IPS-18a (cell line): Measurements from ENCODE around the gene TRAF7.
"Not testable (repeated sequence)": the region's sequence is repeated elsewhere in the genome, so short reads cannot be mapped to it uniquely, and the experiment has no call there.

Experiments used
- H3K27ac ChIP-seq: one replicate; pipeline ENCODE4 v1.5.1; 2013; ENCODE audit warnings: low read length
- H3K27me3 ChIP-seq: one replicate; pipeline ENCODE4 v1.6.1; 2013; ENCODE audit warnings: mild to moderate bottlenecking, low read length; ENCODE audit not compliant: control insufficient read depth, insufficient read depth
- H3K36me3 ChIP-seq: one replicate; pipeline ENCODE4 v1.6.1; 2013; ENCODE audit warnings: low read depth, low read length; ENCODE audit not compliant: control insufficient read depth
- H3K4me1 ChIP-seq: one replicate; pipeline ENCODE4 v1.6.1; 2013; ENCODE audit warnings: low read depth, low read length; ENCODE audit not compliant: control insufficient read depth
- H3K4me3 ChIP-seq: one replicate; pipeline ENCODE4 v1.5.1; 2013; ENCODE audit warnings: low read length
- H3K9ac ChIP-seq: one replicate; pipeline ENCODE4 v1.6.1; 2013; ENCODE audit warnings: mild to moderate bottlenecking, low read length, moderate library complexity
- H3K9me3 ChIP-seq: one replicate; pipeline ENCODE4 v1.6.1; 2013; ENCODE audit warnings: low read depth, low read length; ENCODE audit not compliant: control insufficient read depth

TRAF7 gene

DNA sequence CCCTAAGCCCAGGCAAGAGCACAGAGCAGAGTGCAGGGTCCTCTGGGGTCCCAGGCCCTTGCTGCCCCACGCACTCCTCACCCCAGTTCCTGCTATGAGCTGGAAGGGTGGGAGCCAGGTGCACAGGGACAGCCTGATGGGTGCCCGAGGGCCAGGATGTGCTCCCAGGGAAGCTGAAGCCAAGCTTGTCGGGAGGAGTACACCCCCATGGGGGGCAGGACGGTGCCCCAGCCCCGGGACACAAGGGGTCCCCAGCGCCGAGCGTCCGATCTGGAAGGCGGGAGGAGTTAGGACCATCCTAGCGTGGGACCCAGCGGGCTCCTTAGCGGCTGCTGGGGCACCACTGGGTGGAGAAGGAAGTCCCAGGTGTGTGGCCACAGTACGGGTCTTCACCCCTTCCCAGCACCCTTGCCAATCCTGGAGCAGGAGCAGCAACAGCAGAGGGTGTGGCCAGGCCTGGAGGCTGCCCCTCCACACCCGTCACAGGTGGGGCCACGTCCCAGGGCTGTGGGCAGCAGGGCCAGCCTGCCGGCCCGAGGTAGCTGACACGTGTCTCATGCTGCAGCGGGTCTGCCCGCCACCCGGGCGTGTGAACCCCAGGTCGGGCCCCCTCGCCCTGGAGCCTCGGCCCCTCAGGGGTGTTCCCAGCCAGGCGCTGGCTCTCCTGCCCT is 31.7 kb upstream of the TRAF7 start:
- H3K36me3 ChIP-seq, H3K4me1 ChIP-seq, H3K9me3 ChIP-seq, H3K4me3 ChIP-seq, H3K27ac ChIP-seq, H3K9ac ChIP-seq, H3K27me3 ChIP-seq: not testable (repeated sequence)

DNA sequence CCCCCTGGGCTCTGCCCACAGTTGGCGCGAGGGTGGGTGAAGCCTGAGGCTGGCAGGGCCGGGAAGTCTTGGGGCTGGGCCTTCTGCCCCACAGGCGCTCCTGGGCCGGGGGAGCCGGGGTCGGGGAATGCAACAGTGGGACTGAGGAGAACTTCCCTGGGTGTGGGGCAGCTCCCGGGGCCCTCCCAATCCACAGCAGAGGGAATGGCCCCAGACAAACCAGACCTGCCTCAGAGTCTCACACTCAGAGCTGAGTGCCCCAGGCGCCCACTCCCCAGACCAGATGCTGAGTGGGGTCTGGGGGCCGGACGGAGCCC is 31.2 kb upstream of the TRAF7 start:
- H3K9me3 ChIP-seq, H3K4me1 ChIP-seq, H3K27me3 ChIP-seq, H3K4me3 ChIP-seq, H3K27ac ChIP-seq, H3K36me3 ChIP-seq: not testable (repeated sequence)
- H3K9ac ChIP-seq, result peak overlapping the region; percentile 12

GRCh38 chr16:2124694-2125444 is 30.7 kb upstream of the TRAF7 start:
- H3K4me3 ChIP-seq, H3K4me1 ChIP-seq, H3K27me3 ChIP-seq, H3K9me3 ChIP-seq, H3K27ac ChIP-seq, H3K36me3 ChIP-seq: not testable (repeated sequence)
- peak overlapping the region; percentile 28 for H3K9ac ChIP-seq

DNA sequence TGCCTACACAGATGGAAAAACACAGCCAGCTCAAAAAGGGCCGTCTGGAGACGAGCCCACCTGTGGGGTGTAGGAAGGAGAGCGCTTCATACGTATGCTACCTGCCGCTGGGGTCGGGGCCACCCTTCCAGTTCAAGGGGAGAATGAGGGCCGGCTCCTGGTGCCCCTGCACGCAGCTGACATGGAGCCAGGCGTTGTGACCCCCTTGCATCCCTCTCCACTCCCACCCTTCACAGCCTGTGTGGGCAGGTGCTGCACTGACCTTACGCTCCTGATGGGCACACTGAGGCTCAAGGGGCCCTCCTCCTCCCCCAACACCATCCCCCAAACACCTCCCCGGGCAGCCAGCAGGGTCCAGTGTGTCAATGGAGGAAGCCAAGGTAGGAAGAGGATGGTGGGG is 30.0 kb upstream of the TRAF7 start:
- H3K27ac ChIP-seq, H3K36me3 ChIP-seq, H3K4me3 ChIP-seq, H3K4me1 ChIP-seq, H3K9me3 ChIP-seq, H3K27me3 ChIP-seq: not testable (repeated sequence)
- peak overlapping the region; percentile 28 for H3K9ac ChIP-seq

DNA sequence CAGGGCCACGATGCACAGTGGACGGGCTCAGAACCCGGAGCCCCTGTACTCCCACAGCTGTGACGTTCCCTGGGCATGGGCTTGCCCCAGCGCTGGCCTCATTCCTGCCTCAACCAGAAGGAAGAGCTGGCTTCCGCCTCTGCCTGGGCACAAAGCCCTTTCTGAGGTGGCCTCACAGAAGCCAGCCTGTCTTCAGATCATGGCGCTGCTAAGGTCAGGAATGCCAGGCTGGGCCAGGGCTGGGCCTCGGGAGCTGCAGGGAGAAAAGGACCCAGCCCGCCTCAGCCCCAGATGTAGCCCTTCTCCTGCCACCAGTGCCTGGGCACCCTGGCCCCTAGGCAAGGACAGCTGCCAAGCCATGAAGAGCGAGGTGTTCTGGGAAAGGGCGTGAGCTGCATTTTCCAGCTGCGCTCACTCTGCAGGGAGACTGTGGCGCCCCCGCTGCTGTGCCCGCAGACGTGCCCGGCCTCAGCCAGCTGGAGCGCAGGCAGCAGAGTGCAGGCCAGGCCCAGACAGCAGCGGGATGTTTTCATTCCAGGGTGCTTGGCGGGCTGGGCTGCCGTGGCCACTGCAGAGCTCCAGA is 29.3 kb upstream of the TRAF7 start:
- H3K27ac ChIP-seq, H3K9me3 ChIP-seq, H3K36me3 ChIP-seq, H3K27me3 ChIP-seq, H3K4me1 ChIP-seq, H3K4me3 ChIP-seq, H3K9ac ChIP-seq: not testable (repeated sequence)

- H3K9ac ChIP-seq, H3K9me3 ChIP-seq, H3K4me3 ChIP-seq, H3K4me1 ChIP-seq, H3K27me3 ChIP-seq, H3K36me3 ChIP-seq, H3K27ac ChIP-seq: not testable (repeated sequence)
These were observed 28.5 kb upstream of the TRAF7 start for GRCh38 chr16:2126928-2127556.

- H3K4me1 ChIP-seq, H3K27me3 ChIP-seq, H3K36me3 ChIP-seq, H3K9ac ChIP-seq, H3K27ac ChIP-seq, H3K9me3 ChIP-seq, H3K4me3 ChIP-seq: not testable (repeated sequence)
These were observed 27.8 kb upstream of the TRAF7 start for GRCh38 chr16:2127630-2128280.

GRCh38 chr16:2129251-2129650 is 26.3 kb upstream of the TRAF7 start:
- not testable (repeated sequence) for H3K27me3 ChIP-seq, H3K4me1 ChIP-seq, H3K4me3 ChIP-seq, H3K27ac ChIP-seq, H3K36me3 ChIP-seq, H3K9me3 ChIP-seq, H3K9ac ChIP-seq

DNA sequence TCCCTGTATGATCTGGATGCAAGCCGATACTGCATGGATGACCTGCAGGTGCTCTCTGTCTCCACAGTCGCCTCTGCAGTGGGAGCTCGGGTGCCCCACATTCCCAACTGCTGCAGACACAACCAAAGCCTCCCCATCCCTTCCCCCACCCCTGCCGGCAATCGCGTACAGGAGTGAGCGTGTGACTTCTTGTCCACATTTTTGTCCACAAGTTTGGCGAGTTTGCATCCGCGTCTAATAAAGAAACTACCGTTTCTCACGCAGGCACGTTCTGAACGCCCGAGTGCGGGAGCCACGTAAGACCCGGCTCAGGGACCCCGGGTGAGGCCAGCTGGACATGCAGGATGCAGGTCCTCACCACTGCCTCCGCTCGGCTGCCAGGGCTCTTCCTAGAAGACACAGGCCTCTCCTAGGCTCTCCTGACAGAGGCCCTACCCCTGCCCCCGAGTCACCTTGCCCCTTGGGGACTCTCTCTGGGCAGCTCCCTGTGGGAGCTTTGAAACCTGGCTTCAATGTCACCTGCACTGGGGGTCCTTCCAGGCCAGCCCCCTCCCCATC is 25.6 kb upstream of the TRAF7 start:
- not testable (repeated sequence) for H3K27ac ChIP-seq, H3K27me3 ChIP-seq, H3K9ac ChIP-seq, H3K4me3 ChIP-seq, H3K9me3 ChIP-seq, H3K4me1 ChIP-seq, H3K36me3 ChIP-seq

DNA sequence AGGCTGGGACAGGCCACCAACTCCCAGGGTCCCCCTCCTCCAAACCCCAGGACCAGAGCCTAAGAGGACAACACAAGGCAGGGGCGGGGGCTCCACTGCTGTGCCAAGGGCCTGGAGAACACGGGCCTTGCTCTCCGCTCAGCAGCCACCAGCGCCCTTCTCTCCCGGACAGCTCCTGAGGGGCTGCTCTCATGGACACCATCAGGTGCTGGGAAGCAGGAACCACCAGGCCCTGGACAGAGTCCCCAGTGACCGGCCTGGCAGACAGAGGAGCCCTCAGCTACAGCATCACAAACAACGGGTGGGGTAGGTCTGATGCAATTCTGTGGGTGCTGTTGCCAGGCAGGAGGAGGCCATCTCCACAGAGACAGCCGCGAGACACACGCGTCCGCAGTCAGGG is 21.8 kb upstream of the TRAF7 start:
- H3K27ac ChIP-seq, H3K9ac ChIP-seq, H3K27me3 ChIP-seq, H3K4me1 ChIP-seq, H3K4me3 ChIP-seq, H3K9me3 ChIP-seq, H3K36me3 ChIP-seq: not testable (repeated sequence)

GRCh38 chr16:2135071-2135470 is 20.5 kb upstream of the TRAF7 start:
- H3K4me3 ChIP-seq, result peak overlapping the region; percentile 30
- H3K9me3 ChIP-seq, H3K27ac ChIP-seq, H3K9ac ChIP-seq, H3K36me3 ChIP-seq, H3K4me1 ChIP-seq, H3K27me3 ChIP-seq: not testable (repeated sequence)
